Esophagus squamous epithelium (tissue), 4 donors: ENCODE measurements around the gene EEIG1.

ENCODE experiments used
- CTCF ChIP-seq, 6 experiments: fragments of 450-650 bp in 4 of 6; fragments of 200-600 bp in 2 of 6; sonication (generic) in 2 of 6; IDR thresholded peaks; one replicate each; pipeline ENCODE4 v1.5.1; 2016 to 2019; ENCODE audit warnings: antibody characterized with exemption in 6 of 6, mild to moderate bottlenecking in 4 of 6, moderate library complexity in 4 of 6
- POLR2A ChIP-seq, 4 donors: fragments of 450-650 bp; IDR thresholded peaks; one replicate each; pipeline ENCODE4 v1.6.1; 2017; ENCODE audit warnings: antibody characterized with exemption in 4 of 4, mild to moderate bottlenecking in 4 of 4, moderate library complexity in 3 of 4

GRCh38 chr9:127989094-127989493 is 8.3 kb upstream of the EEIG1 start:
- TF ChIP-seq CTCF (IDR thresholded peaks at IDR 0.05), result no peak
- TF ChIP-seq POLR2A (IDR thresholded peaks at IDR 0.05), result no peak
